Panc1 (cell line): ENCODE results near the gene FBLN2. TPM values are rescaled to one million over a fixed set of nuclear protein-coding genes. Genes with fewer than 3 reads are reported as not detected.

Experiments
- ATAC-seq: fragments of 200-7000 bp; cut with Tn5 transposase; 2 replicates; pipeline ENCODE4 v1.9.1; 2020; ENCODE audit warnings: mild to moderate bottlenecking, moderate library complexity
- BruUV-seq: library from RNA; stranded (reverse); fragments of 400-500 nt; replicated peaks from 2 replicates; lab custom pipeline; 2021; lab: Mats Ljungman, UMichigan
- CTCF ChIA-PET: fragments of 300-600 bp; sonication (Branson Sonifier 250); formaldehyde crosslinking; loops from one replicate; lab custom pipeline; 2022; ENCODE audit warnings: antibody characterized with exemption; lab: Charles Lee
- POLR2A ChIA-PET: fragments of 300-600 bp; sonication (Branson Sonifier 250); formaldehyde crosslinking; loops from one replicate; lab custom pipeline; 2022; ENCODE audit warnings: antibody characterized with exemption; lab: Charles Lee
- DNase-seq: peaks from one replicate; pipeline ENCODE4 v3.0.0-alpha.2; 2010; ENCODE audit warnings: low read depth, low spot score
- H3K27ac ChIP-seq: 2 replicates; pipeline ENCODE4 v1.5.1; 2011; ENCODE audit warnings: mild to moderate bottlenecking, low read length, inconsistent platforms
- H3K27me3 ChIP-seq: fragments of 200-500 bp; sonication (Bioruptor generic); 2 replicates; pipeline ENCODE4 v1.6.0; 2014; ENCODE audit warnings: low read length, inconsistent platforms; ENCODE audit not compliant: control insufficient read depth, insufficient read depth
- H3K36me3 ChIP-seq: fragments of 200-500 bp; sonication (Bioruptor generic); 2 replicates; pipeline ENCODE4 v1.5.1; 2014; ENCODE audit warnings: inconsistent platforms, mild to moderate bottlenecking, low read length, moderate library complexity; ENCODE audit not compliant: control insufficient read depth, insufficient read depth
- H3K4me1 ChIP-seq: 2 replicates; pipeline ENCODE4 v1.5.1; 2011; ENCODE audit warnings: inconsistent platforms, mild to moderate bottlenecking, low read length, moderate library complexity; ENCODE audit not compliant: control insufficient read depth, insufficient read depth
- H3K4me3 ChIP-seq, 2 experiments: 2 replicates each; pipeline ENCODE4 v1.5.1; 2011 to 2012; ENCODE audit warnings: low read depth in 2 of 2, low read length in 2 of 2, mild to moderate bottlenecking in 2 of 2, inconsistent platforms in 1 of 2, moderate library complexity in 1 of 2
- H3K9me3 ChIP-seq: fragments of 200-500 bp; sonication (Bioruptor generic); 2 replicates; pipeline ENCODE4 v1.5.1; 2014; ENCODE audit warnings: low read depth, mild to moderate bottlenecking, inconsistent platforms, low read length, moderate library complexity; ENCODE audit not compliant: control insufficient read depth, insufficient read depth
- CTCF ChIP-seq: fragments of 450-650 bp; IDR thresholded peaks from 2 replicates; pipeline ENCODE4 v1.5.1; 2017; ENCODE audit warnings: mild to moderate bottlenecking
- POLR2AphosphoS5 ChIP-seq: IDR thresholded peaks from 2 replicates; pipeline ENCODE4 v1.6.1; 2012; ENCODE audit warnings: mild to moderate bottlenecking, low read depth, low read length, moderate library complexity
- SIN3A ChIP-seq: IDR thresholded peaks from 2 replicates; pipeline ENCODE4 v1.6.1; 2012; ENCODE audit warnings: low read depth, mild to moderate bottlenecking, low read length, moderate library complexity, borderline replicate concordance; ENCODE audit not compliant: insufficient read depth
- TCF7L2 ChIP-seq: IDR thresholded peaks from 2 replicates; pipeline ENCODE4 v1.6.1; 2011; ENCODE audit warnings: mild to moderate bottlenecking, low read depth, low read length, inconsistent platforms
- in situ Hi-C: cut with HindIII; loops from 2 replicates; pipeline ENCODE4 v1.10.0; 2016; ENCODE audit warnings: low sequenced_read_pairs, low pct_unique_long_range_greater_than_20kb
- intact Hi-C: fragments of 100-400 bp; cut with micrococcal nuclease; formaldehyde crosslinking; loops from one replicate; pipeline ENCODE4 v1.10.0; 2022; ENCODE audit not compliant: unreplicated experiment
- total RNA-seq: library from RNA; stranded (reverse); gene quantifications from one replicate; pipeline ENCODE4 v1.2.1, GENCODE V29; 2021; ENCODE audit not compliant: unreplicated experiment
- TF ChIP-seq, protein P1 (sequence below), 2 experiments: IDR thresholded peaks; 2 replicates each; pipeline ENCODE4 v1.6.1; 2011 to 2012; ENCODE audit warnings: low read depth in 2 of 2, control low read depth in 1 of 2, low read length in 1 of 2, mild to moderate bottlenecking in 1 of 2, moderate library complexity in 1 of 2; ENCODE audit not compliant: insufficient read depth in 1 of 2

Gene FBLN2
- total RNA-seq, 1 experiment from 2014 or later: 0.44 TPM

- H3K27me3 ChIP-seq: no peaks in the 10 kb centered on the region
- no peak overlapping the region for H3K4me3 ChIP-seq
- no peaks in the 10 kb centered on the region for H3K4me1 ChIP-seq
- intact Hi-C loops (no loop called here), in situ Hi-C loops (no loop called here)
- no peaks in the 10 kb centered on the region for H3K9me3 ChIP-seq
- POLR2A ChIA-PET: no interaction called here
- no peak for ATAC-seq
- no TSS peak for BruUV-seq
- H3K27ac ChIP-seq: no peak overlapping the region
- DNase-seq: no peak
- no peaks in the 10 kb centered on the region for H3K36me3 ChIP-seq
- CTCF ChIA-PET: interaction anchor here (0.6 to 1.2 kb wide), 2 partner anchors 12 to 121 kb away, joined by 3 read pairs; no protein-coding TSS in a partner anchor
- TF ChIP-seq, protein P1, sequence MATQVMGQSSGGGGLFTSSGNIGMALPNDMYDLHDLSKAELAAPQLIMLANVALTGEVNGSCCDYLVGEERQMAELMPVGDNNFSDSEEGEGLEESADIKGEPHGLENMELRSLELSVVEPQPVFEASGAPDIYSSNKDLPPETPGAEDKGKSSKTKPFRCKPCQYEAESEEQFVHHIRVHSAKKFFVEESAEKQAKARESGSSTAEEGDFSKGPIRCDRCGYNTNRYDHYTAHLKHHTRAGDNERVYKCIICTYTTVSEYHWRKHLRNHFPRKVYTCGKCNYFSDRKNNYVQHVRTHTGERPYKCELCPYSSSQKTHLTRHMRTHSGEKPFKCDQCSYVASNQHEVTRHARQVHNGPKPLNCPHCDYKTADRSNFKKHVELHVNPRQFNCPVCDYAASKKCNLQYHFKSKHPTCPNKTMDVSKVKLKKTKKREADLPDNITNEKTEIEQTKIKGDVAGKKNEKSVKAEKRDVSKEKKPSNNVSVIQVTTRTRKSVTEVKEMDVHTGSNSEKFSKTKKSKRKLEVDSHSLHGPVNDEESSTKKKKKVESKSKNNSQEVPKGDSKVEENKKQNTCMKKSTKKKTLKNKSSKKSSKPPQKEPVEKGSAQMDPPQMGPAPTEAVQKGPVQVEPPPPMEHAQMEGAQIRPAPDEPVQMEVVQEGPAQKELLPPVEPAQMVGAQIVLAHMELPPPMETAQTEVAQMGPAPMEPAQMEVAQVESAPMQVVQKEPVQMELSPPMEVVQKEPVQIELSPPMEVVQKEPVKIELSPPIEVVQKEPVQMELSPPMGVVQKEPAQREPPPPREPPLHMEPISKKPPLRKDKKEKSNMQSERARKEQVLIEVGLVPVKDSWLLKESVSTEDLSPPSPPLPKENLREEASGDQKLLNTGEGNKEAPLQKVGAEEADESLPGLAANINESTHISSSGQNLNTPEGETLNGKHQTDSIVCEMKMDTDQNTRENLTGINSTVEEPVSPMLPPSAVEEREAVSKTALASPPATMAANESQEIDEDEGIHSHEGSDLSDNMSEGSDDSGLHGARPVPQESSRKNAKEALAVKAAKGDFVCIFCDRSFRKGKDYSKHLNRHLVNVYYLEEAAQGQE (IDR thresholded peaks at IDR 0.05; ENCODE audit: insufficient read depth in 1 of 2, low read depth in 2 of 2, low read length in 1 of 2): no peak
- TF ChIP-seq POLR2AphosphoS5 (no peak), TCF7L2 (no peak), CTCF (no peak), SIN3A (no peak)
Measured at GRCh38 chr3:13620776-13621365, 71.9 kb downstream of the FBLN2 start.

GRCh38 chr3:13621381-13622221 is 72.7 kb downstream of the FBLN2 start:
- BruUV-seq: no TSS peak
- intact Hi-C loops (no loop called here), in situ Hi-C loops (no loop called here)
- Histone ChIP-seq H3K4me3 (no peak overlapping the region), H3K27me3 (no peaks in the 10 kb centered on the region), H3K4me1 (no peaks in the 10 kb centered on the region), H3K27ac (no peak overlapping the region), H3K9me3 (no peaks in the 10 kb centered on the region), H3K36me3 (no peaks in the 10 kb centered on the region)
- ATAC-seq (no peak), DNase-seq (no peak)
- ChIA-PET CTCF (interaction anchor here (0.6 to 1.2 kb wide), 2 partner anchors 11 to 122 kb away, joined by 3 read pairs; no protein-coding TSS in a partner anchor), POLR2A (no interaction called here)
- no peak for TF ChIP-seq TCF7L2
- TF ChIP-seq SIN3A: no peak
- TF ChIP-seq POLR2AphosphoS5: no peak
- no peak for TF ChIP-seq CTCF
- TF ChIP-seq, protein P1 (IDR thresholded peaks at IDR 0.05; ENCODE audit: insufficient read depth in 1 of 2, low read depth in 2 of 2, low read length in 1 of 2): no peak
